Putamen (tissue), 1 donor: ENCODE data around the gene ITGB5.

Experiments used
- DNase-seq: peaks from one replicate; pipeline ENCODE4 v3.0.0-alpha.2; 2016; ENCODE audit warnings: low spot score

ITGB5 gene, protein sequence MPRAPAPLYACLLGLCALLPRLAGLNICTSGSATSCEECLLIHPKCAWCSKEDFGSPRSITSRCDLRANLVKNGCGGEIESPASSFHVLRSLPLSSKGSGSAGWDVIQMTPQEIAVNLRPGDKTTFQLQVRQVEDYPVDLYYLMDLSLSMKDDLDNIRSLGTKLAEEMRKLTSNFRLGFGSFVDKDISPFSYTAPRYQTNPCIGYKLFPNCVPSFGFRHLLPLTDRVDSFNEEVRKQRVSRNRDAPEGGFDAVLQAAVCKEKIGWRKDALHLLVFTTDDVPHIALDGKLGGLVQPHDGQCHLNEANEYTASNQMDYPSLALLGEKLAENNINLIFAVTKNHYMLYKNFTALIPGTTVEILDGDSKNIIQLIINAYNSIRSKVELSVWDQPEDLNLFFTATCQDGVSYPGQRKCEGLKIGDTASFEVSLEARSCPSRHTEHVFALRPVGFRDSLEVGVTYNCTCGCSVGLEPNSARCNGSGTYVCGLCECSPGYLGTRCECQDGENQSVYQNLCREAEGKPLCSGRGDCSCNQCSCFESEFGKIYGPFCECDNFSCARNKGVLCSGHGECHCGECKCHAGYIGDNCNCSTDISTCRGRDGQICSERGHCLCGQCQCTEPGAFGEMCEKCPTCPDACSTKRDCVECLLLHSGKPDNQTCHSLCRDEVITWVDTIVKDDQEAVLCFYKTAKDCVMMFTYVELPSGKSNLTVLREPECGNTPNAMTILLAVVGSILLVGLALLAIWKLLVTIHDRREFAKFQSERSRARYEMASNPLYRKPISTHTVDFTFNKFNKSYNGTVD

DNA sequence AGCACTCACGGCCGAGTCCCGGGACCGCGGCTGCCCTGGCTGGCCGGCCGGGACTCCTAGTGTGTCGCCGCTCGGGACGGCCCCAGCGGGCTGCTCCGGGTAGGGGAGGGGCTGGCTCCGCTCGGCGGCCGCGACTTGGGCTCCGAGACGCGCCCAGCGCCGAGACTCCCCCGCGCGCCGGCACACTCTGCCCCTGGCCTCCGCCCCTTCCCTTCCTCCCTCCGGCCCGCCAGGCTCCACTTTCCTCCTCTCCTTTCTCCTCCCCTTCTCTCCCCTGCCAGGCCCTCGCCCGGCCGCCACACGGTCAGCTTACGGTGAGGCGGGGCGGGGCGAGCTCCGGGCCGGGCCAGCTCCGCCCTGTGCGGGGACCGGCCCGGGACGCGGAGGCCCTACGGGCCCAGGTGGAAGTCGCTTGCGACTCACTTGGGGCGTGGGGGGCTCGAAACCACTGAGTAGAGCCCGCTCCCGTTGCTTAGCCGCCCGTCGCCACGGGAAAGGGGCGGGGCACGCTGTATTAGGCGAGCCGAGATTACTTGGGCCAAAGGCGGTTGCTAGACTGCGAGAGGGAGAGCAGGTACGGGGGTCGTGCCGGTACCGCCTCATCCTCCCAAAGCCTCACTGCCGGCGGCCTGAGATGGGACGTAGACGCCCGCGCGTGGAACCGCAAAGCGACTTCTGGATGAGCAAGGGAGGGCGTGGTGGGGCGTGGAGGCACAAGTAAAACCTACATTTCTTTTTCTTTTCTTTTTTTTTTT is at the start of gene ITGB5:
ITGB5 (minus strand) TSS at position 189 of the 755 bp plus-strand sequence. CDS start 365 bp downstream, outside the sequence.
- DNase-seq: no peak

DNA sequence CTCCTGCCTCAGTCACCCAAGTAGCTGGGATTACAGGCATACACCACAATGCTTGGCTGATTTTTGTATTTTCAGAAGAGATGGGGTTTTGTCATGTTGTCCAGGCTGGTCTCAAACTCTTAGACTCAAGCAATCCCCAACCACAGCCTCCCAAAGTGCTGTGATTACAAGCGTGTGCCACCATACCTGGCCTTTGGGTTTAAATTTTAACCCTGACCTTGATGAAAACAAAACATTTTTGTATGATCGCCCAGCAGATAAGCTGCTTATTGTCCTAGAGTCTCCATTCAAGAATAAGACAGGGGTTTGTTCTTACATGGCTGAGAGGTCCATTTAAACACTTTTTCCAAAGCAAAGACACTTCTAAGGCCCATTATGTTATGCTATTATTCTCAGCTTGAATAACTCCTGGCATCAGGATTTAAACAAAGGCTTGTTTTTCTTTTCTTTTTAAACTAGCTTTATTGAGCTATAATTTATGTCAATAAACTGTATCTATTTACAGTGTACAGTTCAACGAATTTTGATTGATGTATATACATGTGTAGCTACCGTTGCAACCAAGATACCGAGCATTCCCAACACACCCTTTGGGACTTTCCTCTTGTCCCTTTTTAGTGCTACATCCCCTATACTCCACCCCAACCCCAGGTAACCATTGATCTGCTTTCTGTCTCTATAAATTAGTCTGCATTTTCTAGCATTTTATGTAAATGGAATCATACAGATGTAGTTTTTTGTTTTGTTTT is 48.8 kb upstream of the ITGB5 start:
- no peak for DNase-seq

DNA sequence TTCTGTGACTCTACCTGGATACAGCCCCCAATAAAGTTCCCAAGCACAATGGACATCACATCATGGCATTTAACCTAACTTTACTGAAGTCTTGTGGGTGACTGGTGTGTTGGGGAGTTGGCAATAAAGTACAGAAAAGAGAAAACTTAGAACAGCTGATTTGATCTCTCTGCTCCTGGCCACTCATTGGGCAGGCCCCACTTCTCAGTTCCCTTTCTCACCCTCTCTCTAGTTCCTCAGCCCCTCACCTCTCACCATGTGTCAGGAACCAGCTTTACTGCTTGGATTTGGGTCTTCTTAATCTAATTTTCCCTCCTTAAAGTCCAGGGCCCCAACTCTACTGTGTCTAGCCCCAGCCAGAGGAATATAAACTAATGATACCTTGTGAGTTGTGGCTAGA is 48.1 kb upstream of the ITGB5 start:
- DNase-seq: no peak

DNA sequence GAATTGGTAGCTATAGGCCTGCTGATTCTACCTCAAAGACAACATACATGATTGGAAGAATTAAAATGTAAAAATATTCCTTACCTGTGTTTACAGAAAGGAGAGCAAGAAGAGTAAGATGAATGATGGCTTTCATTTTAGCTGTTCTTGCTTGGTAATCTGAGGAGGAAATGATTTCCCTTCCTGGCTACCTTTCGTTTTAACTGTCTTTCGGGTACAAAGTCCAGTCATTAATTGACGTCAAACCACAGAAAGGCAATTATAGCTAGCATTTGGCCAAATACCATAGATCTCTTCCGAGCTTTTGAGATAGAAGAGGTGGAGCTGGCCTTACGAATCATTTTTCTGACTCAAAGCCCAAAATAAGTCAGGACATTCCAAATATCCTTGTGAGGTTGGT is 47.4 kb upstream of the ITGB5 start, which contains the start of gene MUC13:
MUC13 (minus strand) TSS at position 175 of the 400 bp plus-strand sequence; CDS start at position 136, 39 bp downstream.
- DNase-seq: no peak

DNA sequence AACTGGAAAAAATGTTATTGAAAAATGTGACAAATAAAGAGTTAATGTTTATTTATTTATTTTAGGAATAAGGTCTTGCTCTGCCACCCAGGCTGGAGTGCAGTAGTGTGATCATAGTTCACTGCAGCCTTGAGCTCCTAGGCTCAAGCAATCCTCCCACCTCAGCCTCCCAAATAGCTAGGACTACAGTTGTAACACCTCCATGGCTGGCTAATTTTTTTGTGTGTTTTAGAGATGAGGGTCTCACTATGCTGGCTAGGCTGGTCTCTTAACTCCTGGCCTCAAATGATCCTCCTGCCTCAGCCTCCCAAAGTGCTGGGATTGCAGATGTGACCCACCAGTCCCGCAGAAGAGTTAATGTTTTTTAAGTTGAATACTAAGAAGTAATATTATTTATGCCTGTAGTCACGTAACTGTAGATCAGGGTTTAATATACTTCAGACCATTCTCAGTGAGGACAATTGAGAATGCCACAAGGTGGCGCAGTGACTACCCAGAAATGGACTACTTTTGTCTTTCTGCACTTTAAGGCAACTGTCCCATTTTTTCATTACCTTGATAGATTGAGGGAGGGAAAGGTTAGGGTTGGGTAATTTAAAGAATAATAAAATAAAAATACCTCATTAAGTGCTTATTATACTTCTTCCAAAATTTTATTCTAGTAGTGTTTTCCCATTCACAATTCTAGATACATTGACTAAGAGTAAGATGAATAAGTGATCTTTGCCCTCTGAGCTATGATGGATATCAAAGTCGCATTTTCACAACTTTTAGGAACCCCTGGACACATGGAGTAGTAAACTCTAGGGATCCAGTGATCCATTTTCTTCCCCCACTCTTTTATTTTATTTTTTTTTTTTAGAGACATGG is 41.4 kb upstream of the ITGB5 start:
- peak; percentile 12 for DNase-seq

DNA sequence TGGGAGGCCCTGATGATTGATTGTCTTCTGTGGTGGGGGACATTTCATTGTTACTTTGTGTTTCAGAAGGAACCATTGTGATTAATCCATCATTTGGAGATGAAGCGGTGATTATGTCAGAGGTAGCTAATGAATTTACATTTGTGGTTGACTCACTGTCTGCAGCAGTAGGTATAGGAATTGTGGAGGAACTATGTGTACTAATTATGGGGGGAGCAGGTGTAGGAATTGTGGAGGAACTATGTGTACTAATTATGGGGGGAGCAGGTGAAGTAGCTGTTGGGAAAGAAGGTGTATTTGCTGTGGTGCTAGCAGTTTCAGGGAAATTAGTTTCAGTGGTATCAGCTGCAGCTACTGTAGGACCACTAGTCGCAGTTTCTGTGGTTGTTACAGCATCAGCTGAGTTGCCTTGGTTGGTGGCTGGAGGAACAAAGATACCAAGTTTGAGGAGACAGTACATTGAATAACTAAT is 40.4 kb upstream of the ITGB5 start:
- no peak for DNase-seq

DNA sequence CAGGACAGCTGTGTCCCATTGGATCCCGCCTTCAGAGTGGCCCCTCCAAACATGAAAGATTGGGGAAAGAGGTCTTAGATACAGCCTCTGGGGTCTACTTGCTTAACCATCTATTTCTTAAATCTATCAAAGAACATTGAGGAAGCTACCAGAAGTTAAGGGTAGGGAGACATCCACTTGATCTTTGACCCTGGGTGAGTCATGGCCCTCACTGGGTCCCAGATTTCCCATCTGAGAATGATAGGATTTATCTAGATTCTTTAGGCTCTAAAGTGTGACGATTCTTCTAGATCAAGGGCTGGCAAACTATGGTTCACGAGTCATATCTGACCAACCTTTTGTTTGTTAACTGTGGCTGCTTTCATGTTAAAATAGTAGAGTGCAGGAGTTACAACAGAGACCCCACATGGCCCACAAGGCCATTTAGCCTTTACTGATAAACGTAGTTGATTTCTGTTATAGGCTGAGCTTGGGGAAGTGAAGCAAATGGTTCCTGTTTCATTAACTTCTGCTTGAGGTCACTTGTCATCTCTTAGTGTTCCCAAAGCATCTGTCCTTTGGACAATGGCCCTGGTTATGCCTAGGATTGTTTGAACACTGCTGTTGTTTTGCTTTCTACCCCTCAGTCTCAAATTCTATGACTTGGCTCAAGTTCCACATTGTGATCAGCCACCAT is 39.4 kb upstream of the ITGB5 start:
- DNase-seq: no peak

DNA sequence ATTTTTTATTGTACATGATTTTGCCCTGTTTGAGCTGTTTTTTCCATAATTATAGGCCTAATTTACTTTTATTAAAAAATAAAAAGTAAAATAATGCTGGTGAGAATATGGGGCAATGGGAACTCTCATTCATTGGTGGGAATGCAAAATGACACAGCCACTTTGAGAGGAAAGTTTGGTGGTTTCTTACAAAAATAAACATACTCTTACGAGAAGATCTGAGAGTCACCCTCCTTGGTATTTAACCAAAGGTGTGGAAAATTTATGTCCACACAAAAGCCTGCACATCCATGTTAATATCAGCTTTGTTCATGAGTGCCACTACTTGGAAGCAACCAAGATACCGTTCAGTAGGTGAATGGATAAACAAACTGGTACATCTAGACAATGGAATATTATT is 37.6 kb upstream of the ITGB5 start:
- no peak for DNase-seq

DNA sequence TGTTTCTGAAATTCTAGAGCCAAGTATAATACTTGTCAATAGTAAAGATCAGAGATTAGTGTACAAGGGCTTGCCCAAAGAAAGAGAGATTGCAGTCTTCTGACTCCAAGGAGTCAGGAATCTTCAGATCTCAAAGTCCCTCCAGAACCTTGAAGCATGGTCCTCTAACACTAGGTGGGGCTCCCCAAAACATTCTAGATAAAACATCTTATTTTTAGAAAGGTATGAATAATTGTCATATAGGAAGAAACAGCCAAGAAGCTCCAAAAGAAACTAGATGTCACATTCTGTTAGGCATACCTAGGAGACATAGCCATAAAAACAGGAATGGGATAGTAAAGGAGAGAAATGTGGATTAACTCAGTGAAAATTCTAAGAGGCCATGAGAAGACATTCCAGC is 36.7 kb upstream of the ITGB5 start:
- no peak for DNase-seq

DNA sequence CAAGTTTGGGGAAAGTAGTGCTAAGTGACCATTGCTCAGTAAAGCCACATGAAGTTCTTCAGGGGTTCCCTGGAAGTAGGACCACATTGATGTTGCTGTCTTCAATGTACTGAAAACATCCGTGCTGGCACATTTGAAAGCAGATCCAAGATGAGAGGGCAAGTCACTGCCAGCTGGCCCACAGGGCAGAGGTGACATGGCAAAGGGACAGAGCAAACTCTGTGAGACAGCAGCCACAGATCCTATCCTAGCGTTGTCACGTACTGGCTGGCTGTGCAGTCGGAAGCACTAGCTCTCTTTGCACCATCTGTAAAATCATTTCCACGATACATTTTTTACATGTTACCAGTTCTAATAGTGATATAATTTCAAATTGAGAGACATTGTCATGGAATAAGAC is 33.6 kb upstream of the ITGB5 start:
- DNase-seq: peak; percentile 15

DNA sequence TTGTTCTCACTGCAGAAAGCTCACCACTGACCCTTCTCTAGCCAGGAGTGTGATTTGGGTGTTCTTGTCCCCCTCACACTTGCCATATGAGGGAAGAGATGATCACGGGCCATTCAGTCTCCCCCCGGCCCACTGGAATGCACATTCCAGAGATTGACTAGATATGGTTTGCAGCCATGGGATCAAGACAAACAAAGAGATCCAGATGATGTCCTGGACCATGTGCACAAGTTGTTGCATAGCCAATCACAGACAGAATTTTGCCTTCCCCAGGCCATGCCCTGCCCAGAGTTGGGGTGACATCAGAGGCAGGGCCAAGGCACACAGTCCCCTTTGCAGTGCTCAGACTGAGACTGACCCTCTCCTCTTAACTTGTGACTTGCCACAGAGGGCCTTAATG is 32.6 kb upstream of the ITGB5 start:
- DNase-seq: no peak

DNA sequence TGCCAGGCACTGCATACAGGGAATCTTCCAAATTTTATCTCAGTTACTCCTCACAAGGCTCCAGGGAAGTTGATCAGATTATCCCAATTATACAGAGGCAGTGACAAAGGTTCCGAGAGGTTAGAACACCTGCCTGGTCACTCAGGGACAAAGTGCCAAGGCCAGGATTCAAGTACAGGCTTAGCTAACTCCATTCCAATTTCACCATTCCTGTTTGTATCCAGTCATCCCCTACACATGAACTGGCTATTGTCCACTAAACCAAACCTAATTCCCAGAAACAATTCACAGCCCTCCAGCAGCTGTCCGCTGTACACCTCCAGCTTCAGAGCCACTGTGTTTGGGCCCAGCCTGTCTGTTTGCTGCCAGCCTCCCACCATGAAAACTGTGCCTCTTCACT is 31.4 kb upstream of the ITGB5 start:
- no peak for DNase-seq

DNA sequence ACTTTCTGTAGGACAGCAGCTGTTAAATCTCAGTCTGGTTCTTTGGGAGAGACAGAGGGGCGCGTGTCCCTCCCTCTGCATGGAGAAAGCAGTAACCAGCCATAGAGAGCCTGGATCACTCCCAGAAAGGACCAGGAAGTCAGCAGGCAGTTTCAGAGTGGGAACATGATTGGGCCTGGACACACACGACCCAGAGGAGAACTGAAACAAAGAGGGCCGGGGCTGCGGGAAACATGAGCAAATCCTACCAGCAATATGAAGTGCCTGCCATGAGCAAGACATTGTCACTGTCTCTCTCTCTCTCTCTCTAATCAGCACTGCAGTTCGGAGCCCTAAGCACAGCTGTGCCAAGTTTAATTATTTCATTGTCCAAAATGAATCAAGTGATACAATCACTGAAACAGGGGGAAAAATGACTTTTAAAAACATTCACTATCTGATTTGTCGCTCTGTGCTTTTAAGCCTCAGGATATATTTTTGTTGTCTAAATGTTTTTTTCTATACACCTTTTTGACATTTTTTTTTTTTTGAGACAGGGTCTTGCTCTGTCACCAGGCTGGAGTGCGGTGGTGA is 29.8 kb upstream of the ITGB5 start:
- no peak for DNase-seq

DNA sequence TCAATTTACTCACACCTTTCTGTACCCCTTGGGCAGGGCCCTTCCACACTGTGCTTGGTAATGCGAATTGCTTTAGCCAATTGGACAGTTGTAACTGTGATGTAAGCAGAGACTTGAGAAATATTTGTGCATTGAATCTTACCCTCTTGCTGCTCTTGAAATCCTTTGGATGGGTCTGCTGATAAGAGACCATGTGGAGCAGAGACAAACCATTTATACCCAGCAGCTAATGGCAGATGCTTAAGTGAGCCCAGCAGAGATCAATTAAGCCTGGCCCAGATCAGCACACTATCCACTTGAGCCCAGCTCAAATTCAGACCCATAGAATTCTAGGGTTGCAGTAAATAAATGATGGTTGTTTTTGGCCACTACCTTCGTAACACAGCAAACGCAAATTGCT is 28.1 kb upstream of the ITGB5 start:
- DNase-seq: no peak

DNA sequence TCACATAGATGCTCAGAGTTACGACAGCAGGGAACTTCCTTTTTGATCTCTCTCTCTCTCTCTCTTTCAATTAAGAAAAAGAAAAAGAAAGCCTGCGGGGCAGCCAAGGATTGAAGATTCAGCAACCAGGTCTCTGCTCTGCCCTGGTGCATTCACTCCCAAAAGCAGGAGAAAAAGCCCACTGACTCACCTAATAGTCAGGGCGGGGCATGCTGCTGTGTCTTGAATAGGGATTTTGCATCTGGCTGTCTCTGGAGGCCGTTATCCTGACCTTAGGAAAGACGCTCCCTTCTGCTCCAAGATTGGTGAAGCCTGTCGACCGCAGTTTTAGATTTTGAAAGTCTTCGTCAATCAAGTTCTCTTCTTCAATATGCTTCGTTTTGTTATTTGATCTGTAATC is 20.8 kb upstream of the ITGB5 start:
- no peak for DNase-seq

DNA sequence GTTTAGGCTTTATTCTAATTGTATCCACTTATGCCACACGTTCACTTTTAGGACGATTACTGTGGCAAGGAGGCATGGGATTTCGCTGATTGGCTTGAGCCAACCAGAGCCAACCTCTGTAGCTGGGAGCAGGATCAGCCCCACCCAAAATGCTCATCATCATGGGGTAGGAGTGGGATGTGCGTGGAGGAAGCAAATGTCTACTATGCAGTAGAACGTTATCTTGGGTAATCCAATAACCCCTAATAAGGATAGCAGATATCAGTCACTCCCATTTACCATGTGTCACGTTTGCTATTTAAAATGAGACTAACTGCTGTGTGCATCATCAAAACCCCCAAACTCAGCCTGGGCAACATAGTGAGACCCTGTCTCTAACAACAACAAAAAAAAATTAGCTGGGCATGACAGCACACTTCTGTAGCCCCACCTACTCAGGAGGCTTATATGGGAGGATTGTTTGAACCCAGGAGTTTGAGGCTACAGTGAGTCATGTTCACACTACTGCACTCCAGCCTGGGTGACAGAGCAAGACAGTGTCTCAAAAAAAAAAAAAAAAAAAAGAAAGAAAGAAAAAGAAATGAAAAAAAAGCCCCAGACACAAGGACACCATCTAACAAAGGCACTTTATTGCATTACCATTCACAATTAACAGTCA is 17.8 kb upstream of the ITGB5 start:
- DNase-seq: no peak

DNA sequence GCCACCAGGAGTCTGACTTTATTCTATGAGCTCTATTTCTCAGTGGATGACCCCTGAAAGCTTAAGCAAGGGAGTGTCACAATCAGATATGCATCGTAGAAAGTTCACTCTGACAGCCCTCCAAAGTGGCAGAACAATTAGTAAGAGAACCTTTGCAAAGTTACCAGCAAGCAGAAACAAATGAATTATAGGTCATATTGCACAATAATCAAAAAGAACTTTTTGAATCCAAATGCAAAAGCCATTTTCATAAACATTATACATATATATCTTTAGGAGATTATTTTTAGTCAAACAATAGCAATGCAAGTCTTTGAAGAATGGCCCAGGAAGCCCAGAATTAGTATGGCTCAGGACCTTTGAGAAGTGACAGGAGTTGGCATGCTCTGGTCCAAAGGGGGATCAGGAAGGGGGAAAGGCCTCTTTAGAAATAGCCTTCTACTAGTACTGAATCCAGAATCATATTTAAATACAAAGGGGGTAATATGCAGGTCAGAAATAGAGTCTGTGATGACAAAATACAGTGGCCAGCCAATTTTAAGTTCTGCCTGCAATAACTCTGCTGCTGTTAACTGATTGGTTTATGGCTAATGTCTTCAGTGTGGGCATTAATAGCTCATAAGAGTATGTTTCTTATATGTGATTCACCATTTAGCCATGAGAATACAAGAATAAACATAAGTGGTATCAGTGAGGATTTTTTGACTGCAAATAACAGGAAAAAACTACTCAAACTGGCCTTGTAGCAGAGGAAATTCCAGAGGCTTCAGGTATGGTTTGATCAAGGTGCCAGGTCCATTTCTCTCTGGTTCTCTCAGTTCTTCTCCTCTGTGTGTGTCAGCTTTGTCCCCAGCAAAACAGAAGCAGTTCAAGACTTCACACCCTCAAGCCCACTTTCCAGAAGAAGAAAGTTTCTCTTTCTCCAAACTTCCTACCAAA is 17.0 kb upstream of the ITGB5 start:
- no peak for DNase-seq
